ENCODE measurements around the gene INSC.

INSC gene

DNA sequence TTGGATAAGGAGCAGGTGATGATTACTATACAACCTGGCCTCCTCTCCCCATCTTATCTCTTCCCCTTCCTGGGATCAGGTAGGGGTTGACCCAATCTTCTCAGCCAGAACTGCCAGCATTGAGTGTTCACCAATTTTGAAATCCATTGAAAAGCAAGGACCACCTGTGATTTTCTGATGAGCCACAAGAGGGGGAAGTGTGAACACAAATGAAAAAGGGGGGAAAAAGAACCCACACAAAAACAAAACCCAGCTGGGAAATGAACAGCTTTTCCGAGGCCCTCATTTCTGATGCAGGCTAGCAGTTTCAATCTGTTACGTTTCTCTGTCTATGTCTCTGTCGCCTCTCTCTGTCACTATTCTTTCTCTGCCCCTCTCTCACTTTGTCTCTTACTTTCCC is 161.9 kb downstream of the INSC start:
- TF ChIP-seq, protein P1, sequence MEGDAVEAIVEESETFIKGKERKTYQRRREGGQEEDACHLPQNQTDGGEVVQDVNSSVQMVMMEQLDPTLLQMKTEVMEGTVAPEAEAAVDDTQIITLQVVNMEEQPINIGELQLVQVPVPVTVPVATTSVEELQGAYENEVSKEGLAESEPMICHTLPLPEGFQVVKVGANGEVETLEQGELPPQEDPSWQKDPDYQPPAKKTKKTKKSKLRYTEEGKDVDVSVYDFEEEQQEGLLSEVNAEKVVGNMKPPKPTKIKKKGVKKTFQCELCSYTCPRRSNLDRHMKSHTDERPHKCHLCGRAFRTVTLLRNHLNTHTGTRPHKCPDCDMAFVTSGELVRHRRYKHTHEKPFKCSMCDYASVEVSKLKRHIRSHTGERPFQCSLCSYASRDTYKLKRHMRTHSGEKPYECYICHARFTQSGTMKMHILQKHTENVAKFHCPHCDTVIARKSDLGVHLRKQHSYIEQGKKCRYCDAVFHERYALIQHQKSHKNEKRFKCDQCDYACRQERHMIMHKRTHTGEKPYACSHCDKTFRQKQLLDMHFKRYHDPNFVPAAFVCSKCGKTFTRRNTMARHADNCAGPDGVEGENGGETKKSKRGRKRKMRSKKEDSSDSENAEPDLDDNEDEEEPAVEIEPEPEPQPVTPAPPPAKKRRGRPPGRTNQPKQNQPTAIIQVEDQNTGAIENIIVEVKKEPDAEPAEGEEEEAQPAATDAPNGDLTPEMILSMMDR (IDR thresholded peaks at IDR 0.05; ENCODE audit: control extremely low read depth, extremely low read depth, low read depth, missing control alignments), result peak; percentile 11
- POLR2A ChIA-PET, result no interaction called here
- DNase-seq (ENCODE audit: extremely low spot score), result no peak
- CTCF ChIA-PET, result no interaction called here

DNA sequence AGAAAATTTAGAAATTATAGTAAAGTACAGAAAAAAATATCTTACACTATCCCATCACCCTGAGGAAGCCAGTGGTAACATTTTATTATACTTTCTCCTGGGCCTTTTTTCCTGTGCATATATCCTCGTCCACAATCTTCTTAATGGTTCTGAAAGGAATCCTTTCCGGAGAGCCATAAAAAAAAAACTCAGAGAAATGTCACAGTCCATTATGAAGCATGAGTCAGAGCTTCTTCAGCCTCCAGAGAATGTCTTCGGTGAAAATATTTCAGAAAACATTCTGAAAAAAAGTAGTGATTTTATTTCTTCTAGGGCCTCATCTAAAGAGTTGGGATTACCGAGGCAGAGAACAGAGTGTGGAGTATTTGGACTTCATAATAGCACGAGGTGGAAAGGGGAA is 163.4 kb downstream of the INSC start:
- TF ChIP-seq, protein P1 (IDR thresholded peaks at IDR 0.05; ENCODE audit: control extremely low read depth, extremely low read depth, low read depth, missing control alignments), result no peak
- CTCF ChIA-PET, result interaction anchor here (0.7 kb wide), 1 partner anchor 15 kb away, joined by 3 read pairs; no protein-coding TSS in a partner anchor
- no peak for DNase-seq (ENCODE audit: extremely low spot score)
- POLR2A ChIA-PET, result no interaction called here

DNA sequence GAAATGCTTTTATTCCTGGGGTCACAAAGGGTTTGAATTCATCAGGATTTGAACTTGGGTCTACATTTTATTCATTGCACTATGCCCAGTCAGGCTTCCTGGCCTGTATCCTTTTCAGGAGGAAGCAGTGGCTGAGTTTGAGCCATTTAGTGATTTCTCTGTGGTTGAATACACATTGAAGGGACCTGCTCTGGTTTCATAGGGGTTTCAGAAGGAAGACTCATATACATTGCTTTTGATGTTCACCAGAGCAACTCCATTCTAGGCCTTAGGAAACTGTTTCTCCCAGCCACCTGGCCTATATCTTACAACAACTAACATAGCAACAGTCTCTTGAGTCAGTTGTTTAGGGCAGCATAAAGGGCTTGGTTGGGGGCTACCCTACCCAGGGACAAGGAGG is 165.7 kb downstream of the INSC start:
- TF ChIP-seq, protein P1 (IDR thresholded peaks at IDR 0.05; ENCODE audit: control extremely low read depth, extremely low read depth, low read depth, missing control alignments), result no peak
- DNase-seq (ENCODE audit: extremely low spot score), result no peak
- ChIA-PET CTCF (no interaction called here), POLR2A (no interaction called here)

DNA sequence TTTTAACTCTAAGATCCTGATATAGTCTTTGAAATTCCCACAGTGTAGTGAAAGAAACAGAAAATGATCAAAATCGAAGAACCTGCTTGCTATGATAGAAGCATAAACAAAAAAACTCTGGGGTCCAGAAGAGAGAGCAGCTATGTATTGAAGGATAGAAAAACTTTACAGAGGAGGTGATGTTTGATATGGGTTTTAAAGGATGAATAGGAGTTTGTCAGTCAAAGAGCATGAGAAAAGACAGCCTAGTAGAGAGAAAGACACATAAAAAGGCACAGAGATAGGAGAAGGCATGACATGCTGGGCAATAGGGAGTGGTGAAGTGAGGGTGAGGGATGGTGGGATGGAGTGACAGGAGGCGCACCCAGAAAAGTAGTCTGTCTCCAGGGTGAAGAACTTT is 168.0 kb downstream of the INSC start:
- DNase-seq (ENCODE audit: extremely low spot score), result no peak
- CTCF ChIA-PET, result no interaction called here
- POLR2A ChIA-PET, result no interaction called here
- TF ChIP-seq, protein P1 (IDR thresholded peaks at IDR 0.05; ENCODE audit: control extremely low read depth, extremely low read depth, low read depth, missing control alignments), result no peak

DNA sequence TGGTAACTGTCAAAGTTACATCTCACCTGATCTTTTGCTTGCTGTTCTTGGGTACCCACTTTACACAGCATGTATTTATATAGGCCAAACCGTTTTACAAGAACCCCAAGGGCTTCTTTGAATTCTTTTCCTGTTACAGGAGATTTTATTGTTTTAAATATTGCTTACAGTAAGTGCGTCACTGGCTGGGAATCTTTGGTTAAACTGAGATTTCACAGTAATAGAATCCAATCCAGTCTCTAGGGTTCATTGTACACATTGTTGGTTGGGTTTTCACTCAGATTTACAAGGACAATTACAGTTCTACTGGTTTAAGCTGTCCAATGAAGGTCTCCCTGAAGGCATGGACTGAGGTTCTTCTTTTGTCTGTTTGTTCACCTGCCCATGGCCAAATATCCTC is 171.7 kb downstream of the INSC start:
- TF ChIP-seq, protein P1 (IDR thresholded peaks at IDR 0.05; ENCODE audit: control extremely low read depth, extremely low read depth, low read depth, missing control alignments), result no peak
- no peak for DNase-seq (ENCODE audit: extremely low spot score)
- ChIA-PET CTCF (no interaction called here), POLR2A (no interaction called here)

DNA sequence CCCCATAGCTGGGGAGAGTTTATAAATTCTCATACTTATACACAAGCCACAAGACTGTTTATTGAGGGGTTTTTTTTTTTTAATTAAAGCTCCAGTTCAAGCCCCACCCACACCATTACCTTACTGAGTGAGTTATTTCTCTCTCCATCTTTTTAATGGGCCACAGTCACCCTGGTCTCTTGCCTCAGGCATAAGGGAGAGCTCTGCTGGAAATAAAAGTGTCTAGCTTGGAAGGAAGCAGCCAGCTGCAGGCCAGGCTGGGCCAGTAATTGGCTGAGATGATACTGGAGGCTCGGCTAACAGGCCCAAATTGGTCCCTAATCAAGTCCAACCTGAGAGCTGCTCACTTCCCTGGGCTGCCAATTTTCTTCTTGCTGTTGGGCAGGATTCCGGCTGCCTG is 174.1 kb downstream of the INSC start:
- POLR2A ChIA-PET, result no interaction called here
- CTCF ChIA-PET, result interaction anchor here (1.2 kb wide), 1 partner anchor 17 kb away, joined by 3 read pairs; no protein-coding TSS in a partner anchor
- TF ChIP-seq, protein P1 (IDR thresholded peaks at IDR 0.05; ENCODE audit: control extremely low read depth, extremely low read depth, low read depth, missing control alignments), result no peak
- no peak for DNase-seq (ENCODE audit: extremely low spot score)

DNA sequence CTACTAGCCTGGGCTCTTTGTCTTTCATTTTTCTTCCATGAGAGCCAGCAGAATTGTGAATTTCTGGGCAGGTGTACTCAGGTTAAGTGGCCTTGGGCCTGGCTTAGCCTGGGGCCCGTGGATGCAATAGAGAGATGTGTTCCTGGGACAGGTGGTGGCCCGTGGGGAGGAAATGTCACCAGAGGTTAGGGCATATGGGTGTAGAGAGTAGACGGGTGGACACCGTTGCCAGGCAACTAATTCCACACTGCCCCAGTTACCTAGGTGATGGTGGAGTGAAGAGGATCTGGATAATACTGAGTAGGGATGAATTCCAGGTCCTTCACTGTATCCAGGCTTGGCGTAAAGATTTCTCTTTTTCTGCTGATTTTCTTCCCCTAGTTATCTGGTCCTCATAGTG is 175.0 kb downstream of the INSC start:
- CTCF ChIA-PET, result no interaction called here
- TF ChIP-seq, protein P1 (IDR thresholded peaks at IDR 0.05; ENCODE audit: control extremely low read depth, extremely low read depth, low read depth, missing control alignments), result no peak
- POLR2A ChIA-PET, result no interaction called here
- DNase-seq (ENCODE audit: extremely low spot score), result no peak
